ENCODE results near the gene KCNH1.

Gene KCNH1

GRCh38 chr1:210657806-210658205 lies 476.1 kb downstream of the KCNH1 start:
- DNase-seq (ENCODE audit: extremely low read depth in 1 of 2, low read depth in 1 of 2): no peak

DNA sequence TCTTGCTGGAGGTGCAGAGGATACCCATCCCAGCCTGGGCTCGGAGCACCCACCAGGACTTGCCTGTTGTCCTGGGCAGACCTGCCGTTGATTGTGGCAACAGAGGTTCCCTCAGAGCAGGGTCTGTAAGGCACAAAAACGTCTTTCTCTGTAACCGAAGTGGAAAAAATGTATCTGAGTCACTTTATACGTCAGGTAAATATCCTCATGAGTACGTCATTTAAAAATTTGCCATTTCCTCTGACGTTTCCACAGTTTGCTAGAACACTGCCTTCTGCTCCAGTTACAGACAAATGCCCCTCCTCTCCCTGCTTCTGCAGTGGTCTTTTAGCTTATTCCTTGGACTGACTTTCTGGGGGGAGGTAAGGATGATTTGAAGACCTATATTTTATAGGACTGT lies 478.4 kb downstream of the KCNH1 start:
- DNase-seq (ENCODE audit: extremely low read depth in 1 of 2, low read depth in 1 of 2): no peak

- no peak for DNase-seq (ENCODE audit: extremely low read depth in 1 of 2, low read depth in 1 of 2)
These were observed 479.6 kb downstream of the KCNH1 start for GRCh38 chr1:210654176-210654981.

- DNase-seq (ENCODE audit: extremely low read depth in 1 of 2, low read depth in 1 of 2): no peak
These were observed 480.2 kb downstream of the KCNH1 start for GRCh38 chr1:210653771-210654170.

GRCh38 chr1:210652329-210652954 lies 481.5 kb downstream of the KCNH1 start:
- no peak for DNase-seq (ENCODE audit: extremely low read depth in 1 of 2, low read depth in 1 of 2)

DNA sequence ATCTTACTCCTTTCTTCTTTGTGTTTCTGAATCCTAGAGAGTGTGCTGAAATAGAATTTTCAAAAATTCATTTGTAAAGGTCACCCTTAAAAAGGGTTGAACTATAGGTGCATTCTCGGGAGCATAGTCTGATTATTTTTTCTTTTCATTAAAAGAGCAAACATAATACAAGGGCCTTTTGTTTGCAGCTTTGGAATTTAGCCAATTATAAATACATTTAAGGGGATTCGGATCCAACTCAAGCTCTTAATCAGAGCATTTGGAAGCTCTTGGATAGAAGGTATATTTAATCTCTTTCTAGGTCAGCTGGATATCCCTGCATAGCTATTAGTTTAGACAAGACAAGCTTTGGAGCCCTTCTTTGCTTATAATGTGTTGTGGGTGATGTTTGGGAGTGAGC lies 483.5 kb downstream of the KCNH1 start:
- DNase-seq (ENCODE audit: extremely low read depth in 1 of 2, low read depth in 1 of 2): no peak

DNA sequence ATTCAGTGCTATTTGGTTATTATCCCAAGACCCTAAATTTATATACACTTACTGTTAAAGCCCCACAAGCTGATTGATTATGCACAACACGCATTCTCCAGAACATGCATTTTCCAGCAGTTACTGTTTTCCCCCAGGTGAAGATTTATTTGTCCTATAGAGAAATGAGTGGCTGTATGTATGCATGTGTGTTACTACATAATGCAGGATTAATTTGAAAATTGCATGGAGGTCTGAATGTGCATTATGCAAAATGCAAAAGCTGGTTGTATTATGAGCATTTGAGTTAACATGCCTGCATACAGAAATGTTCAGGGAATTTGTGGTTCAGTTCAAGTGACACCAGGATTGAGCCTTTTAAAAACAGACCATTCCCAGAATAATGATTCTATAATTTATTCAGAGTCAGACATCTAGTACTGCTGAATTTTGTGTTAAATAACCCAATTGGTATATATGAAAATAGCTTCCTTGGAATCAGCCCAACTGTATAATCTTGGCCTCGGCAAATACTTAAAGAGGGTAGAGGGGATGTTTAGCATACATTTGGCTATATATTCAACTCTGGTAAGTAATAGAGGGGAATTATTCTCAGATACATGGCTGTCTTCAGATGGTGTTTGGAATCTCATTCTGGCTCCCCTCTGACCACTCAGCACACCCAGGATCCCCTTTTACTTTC lies 485.2 kb downstream of the KCNH1 start:
- no peak for DNase-seq (ENCODE audit: extremely low read depth in 1 of 2, low read depth in 1 of 2)

DNA sequence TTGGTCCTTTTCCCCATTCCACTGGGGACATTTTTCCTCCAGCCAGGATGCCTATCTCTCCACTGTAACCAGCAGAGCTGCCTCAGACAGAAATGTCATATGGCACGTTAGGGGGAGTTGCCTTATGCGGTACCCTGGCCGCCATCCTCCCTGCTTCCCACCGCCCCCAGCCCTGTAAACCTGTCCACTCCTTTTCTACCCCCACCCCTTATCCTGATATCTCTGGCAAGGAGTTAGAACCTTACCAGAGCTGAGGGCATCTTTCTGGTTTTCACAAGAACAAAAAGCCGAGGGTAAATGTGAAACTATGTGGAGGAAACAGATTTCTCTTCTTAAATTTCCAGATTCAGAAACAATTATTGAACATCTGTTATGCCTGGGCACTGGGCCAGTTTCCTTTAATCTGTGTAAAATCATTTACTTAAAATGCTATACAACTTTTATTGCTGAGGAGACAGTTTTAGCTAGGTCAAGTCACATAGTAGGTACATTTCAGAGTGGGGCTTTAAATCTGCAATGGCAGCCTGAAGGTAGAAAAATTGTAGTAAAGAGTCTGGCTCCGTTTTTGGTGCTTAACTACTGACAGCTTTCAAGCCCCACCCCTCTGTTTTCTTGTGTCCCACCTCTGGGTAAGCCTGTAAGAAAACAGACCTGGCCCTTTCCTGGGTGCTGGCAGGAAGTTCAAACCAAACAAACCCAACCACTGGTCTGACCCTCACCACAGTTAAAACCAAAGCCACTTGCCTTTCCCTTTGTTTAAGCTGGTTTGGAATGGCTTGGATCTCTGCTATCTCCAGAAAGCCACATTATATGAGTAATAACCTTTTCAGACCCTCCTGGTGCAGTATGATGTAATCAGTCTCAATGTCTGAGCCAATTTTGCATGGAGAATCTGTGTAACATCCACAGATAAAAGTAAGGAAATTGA lies 486.3 kb downstream of the KCNH1 start:
- DNase-seq (ENCODE audit: extremely low read depth in 1 of 2, low read depth in 1 of 2): no peak

DNA sequence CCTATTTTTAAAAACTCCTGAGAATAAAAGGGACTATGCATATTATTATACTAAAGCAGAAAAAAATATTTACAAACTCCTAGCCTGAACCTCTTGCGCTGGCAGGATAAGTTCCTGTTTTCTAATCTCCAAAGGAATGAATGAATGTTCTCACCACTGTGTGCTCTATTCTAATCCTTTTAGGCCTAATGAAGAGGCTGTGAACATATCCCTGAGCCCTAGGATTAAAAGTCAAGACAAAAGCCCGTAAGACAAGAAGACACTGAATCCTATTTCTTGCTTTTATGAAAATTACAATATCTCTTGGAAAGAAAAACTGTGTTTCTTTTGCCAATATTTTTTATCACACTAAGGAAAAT lies 487.7 kb downstream of the KCNH1 start:
- no peak for DNase-seq (ENCODE audit: extremely low read depth in 1 of 2, low read depth in 1 of 2)

DNA sequence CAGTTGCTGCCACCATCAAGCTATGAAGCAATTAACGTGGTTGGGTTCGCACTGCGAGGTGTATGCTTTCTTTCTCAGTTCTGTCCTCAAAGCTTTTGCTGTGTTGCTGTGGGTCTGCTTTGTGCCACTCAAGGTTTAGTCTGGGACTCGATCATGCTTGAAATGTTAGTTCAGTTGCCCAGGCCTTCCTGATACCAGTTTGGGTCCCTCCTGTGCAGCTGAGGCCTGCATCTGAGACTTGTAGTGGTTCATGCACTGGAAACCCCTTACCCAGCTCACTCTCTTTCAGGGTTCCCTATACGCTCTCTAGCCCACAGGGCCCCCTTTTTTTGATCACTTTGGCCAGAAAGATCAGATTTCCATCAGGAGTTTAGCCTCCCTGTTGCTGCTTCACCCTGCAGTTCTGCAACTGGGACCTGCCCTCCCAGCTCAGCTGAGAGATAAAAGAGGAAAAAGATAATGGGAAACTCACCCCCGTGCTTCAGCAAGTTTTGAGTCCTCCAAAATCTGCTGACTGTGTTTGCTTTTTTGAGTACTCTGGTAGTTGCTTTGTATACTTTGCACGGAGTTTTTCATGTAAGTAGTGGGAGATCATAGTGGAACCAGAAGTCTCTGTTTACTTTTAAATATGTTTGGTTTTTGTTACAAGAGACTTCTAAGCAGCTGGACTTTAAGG lies 488.2 kb downstream of the KCNH1 start:
- DNase-seq (ENCODE audit: extremely low read depth in 1 of 2, low read depth in 1 of 2): no peak

DNA sequence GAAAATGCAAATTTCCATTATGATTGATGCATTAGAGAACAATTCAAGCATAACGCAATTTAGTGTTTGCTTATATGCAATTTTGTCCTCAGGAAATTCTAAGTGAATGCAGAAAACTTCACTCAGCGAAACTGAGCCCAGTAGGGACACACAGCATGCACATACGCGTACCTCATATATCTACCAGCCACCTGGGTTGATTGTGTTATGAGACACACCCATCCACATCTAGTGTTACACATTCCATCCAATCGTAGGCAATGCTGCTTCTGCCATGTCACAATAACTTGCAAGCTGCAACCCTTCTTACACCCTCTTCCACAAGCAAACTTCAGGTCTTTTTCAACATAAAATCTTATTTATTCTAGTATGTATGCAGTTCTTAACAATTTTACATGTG lies 492.4 kb downstream of the KCNH1 start:
- DNase-seq (ENCODE audit: extremely low read depth in 1 of 2, low read depth in 1 of 2): no peak

- no peak for DNase-seq (ENCODE audit: extremely low read depth in 1 of 2, low read depth in 1 of 2)
These were observed 498.8 kb downstream of the KCNH1 start for GRCh38 chr1:210635108-210635507.

GRCh38 chr1:210633636-210634035 lies 500.3 kb downstream of the KCNH1 start:
- DNase-seq (ENCODE audit: extremely low read depth in 1 of 2, low read depth in 1 of 2): no peak

DNA sequence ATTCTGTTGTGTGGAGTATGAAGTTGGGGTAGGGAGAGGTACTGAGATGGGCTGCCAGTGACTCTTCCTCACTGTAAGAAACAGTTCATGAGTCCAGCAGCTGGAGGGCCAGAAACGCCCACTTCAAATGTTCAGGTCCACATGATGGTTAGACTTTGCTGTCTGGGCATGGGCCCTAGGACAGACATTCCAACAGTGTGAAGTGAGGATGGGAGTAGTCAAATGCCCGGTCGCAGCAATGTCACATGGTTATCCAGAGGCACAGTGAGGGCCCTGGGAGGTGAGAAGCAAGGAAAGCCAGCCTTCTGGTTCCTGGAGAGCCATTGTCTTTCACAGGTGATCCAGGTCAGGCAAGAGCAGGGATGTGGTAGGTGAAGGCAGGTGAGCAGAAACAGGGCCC lies 500.8 kb downstream of the KCNH1 start:
- no peak for DNase-seq (ENCODE audit: extremely low read depth in 1 of 2, low read depth in 1 of 2)

GRCh38 chr1:210631399-210631798 lies 502.5 kb downstream of the KCNH1 start:
- no peak for DNase-seq (ENCODE audit: extremely low read depth in 1 of 2, low read depth in 1 of 2)

DNA sequence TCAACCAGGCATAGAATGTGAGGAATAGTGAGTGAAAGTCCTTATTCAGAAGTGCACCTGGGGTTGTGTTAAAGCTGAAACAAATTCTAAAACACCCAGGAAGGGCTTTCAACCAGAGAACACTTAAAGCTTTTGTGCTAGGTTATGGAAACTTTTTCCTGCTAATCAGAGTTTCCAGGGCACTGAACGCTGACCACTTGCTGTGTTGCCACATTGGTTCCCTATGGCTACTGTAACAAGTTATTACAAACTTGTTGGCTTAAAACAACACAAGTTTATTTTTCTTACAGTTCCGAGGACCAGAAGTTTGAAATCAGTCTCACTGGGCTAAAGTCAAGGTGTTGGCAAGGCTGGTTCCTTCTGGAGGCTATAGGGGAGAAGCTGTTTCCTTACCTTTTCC lies 504.7 kb downstream of the KCNH1 start:
- no peak for DNase-seq (ENCODE audit: extremely low read depth in 1 of 2, low read depth in 1 of 2)

DNA sequence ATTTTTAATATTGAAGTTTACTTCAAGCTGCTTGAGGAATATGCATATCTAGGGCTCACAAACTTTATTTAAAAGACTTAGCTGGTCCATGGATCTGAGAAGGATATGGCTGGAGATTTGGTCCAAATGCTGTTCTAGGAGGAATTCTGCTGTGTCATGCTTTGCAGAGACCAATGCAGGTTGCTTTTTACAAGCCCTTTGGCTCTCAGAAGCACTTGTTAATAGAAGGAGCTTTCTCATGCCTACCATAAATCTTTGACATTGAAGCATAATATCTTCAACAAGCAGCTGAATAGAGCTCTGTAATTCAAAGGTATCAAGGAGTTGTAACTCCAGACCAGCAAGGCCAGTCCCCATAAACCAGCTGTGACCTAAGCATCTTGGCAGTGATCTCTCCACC lies 506.2 kb downstream of the KCNH1 start:
- no peak for DNase-seq (ENCODE audit: extremely low read depth in 1 of 2, low read depth in 1 of 2)
